Measurements from ENCODE around the gene DAW1.

The DAW1 gene

GRCh38 chr2:227861011-227861410 is 10.4 kb upstream of the DAW1 start:
- no peak for TF ChIP-seq CTCF (IDR thresholded peaks at IDR 0.05; ENCODE audit: low read depth, low read length)
- DNase-seq (ENCODE audit: extremely low read depth, low read depth), result no peak

GRCh38 chr2:227862227-227862740 is 9.1 kb upstream of the DAW1 start:
- no peak for DNase-seq (ENCODE audit: extremely low read depth, low read depth)
- TF ChIP-seq CTCF (IDR thresholded peaks at IDR 0.05; ENCODE audit: low read depth, low read length), result peak; percentile 43

DNA sequence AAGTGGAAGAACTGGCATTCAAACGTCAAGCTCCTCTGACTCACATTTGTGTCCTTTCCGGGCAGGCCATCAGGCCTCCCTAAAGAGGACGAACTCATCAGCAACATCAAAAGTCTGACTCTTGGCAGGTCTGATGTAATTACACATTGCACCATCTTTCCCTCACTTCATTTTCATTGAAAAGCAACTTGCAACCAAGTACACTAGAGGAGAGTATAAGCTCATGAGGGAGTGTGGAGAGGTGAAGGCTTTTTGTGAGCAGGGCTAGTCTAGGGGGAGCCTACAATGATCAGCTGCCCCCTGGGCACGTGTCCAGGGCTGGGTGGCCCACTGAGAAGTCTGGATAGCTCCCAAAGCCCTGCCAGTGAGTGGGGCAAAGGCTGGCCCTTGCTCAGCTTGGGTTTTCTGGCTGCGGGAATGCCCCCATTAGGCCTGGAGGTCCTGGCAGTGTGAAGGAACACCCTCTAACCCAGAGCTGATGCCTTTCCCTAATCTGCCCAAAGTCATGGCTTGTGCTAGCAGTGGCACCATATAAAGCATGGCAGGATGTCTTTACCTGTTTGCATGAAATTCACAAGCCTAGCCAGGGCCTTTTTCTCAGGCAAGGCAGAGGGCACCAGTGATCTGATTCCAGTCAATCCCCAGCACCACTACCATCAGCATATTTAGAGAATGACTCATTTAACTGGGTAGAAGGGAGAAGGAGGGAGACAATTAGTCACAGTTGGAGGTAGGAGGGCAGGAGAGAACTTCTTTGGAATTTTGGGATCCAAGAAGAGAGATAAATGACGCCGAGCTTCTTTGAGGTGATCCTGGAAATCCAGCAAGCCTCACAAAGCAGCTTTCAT is 8.5 kb upstream of the DAW1 start:
- TF ChIP-seq CTCF (IDR thresholded peaks at IDR 0.05; ENCODE audit: low read depth, low read length), result peak; percentile 3
- DNase-seq (ENCODE audit: extremely low read depth, low read depth), result no peak

DNA sequence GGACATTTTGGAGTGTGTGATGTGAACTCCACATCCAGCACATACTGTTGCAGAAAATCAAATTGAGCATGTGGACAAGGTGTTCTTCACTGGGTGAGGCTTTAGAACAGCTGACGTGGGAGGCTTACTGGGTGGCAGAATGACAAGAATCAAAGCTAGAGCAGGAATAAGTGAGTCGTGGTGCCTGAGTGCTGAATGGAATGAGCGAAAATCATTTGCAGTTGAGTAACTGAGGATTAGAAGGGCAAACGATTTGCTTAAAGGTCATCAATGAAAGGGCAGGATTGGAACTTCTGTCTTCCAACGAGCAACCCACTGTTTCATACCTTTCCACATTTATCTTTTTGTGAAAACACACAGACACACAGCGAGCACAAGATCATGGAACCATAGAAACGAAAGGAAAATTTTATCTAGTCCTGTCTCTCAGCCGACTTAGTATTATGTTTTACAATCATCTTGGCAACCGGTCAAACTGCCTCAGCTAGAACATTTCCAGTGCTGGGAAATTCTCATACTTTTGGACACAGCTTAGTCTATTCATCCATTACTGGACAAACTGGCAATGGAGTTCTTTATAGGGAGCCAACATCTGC is 7.2 kb upstream of the DAW1 start:
- no peak for DNase-seq (ENCODE audit: extremely low read depth, low read depth)
- no peak for TF ChIP-seq CTCF (IDR thresholded peaks at IDR 0.05; ENCODE audit: low read depth, low read length)

- TF ChIP-seq CTCF (IDR thresholded peaks at IDR 0.05; ENCODE audit: low read depth, low read length), result no peak
- no peak for DNase-seq (ENCODE audit: extremely low read depth, low read depth)
These were observed 6.1 kb upstream of the DAW1 start for GRCh38 chr2:227865291-227865690.

DNA sequence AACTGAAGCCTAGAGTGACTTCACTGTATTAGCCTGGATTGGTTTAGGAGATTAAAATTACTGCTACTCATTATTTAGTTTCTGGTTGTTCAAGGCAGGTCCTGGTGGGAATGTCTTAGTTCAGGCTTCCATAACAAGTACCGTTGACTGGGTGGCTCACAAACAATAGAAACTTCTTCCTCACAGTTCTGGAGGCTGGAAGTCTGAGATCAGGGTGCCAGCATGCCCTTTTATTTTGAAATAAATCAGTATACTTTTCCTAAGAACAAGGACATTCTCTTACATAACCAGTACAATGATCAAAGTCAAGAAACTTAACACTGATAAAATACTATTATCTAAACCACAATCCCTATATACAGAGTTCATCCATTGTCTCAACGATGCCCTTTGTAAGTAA is 4.0 kb upstream of the DAW1 start:
- no peak for TF ChIP-seq CTCF (IDR thresholded peaks at IDR 0.05; ENCODE audit: low read depth, low read length)
- DNase-seq (ENCODE audit: extremely low read depth, low read depth), result no peak

- no peak for TF ChIP-seq CTCF (IDR thresholded peaks at IDR 0.05; ENCODE audit: low read depth, low read length)
- DNase-seq (ENCODE audit: extremely low read depth, low read depth), result no peak
These were observed 589 bp upstream of the DAW1 start for GRCh38 chr2:227870710-227871374.

Data from AG09319 (cell line).